ENCODE results near the gene GLIS1. TPM values are rescaled to one million over a fixed set of nuclear protein-coding genes. Genes with fewer than 3 reads are reported as not detected.

The GLIS1 gene
- total and polyA plus RNA-seq, 2 of the 8 experiments (the other 6 are each of a cell fraction or from before 2014, with no cell fraction given), result 0.15 to 0.22 TPM

DNA sequence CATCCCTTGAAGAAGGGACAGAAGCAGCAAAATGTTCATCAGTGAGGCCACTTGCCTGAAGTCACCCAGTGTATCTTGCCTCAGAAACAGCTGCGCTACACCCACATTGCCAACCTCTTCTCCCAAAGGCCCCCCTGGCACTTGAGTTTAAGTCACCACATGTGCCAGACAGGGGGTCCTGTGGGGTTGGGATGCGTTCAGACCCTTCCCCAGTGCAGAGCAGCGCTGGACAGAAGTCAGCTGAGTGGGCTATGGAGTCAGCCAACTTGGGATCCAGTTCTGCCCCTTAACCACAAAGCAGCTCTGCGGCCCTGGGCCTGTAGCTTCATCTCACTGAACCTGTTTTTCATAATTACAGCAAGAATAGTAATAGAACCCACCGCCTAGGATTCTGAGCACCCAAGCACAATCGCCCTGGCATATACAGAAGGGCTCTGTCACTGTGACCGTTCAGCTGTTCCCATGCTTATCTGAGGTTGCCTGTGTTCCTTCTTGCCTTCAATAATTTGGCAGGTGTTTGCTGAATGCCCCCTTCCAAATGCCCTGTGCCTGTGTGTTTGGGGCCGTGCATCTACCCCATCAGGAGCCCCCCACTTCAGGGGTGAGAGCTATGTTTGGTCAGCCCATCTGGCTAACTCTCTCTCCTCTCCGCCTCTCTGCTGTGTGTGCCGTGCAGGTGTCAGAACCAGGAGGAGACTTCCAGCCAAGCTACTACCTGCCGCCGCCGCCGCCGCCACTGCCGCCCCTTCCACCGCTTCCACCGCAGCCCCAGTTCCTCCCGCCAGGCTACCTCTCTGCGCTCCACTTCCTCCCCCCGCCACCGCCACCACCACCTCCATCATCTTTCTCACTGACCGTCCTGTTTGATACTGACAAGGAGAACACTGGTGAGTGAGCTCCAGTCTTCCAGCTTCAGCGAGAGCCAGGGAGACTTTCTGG lies 274.7 kb downstream of the GLIS1 start (continued):
- TF ChIP-seq CHD7 (IDR thresholded peaks at IDR 0.05; ENCODE audit: insufficient replicate concordance, low read length) (no peak), CBX5 (IDR thresholded peaks at IDR 0.05; ENCODE audit: low read depth, low read length) (no peak), BRCA1 (IDR thresholded peaks at IDR 0.05; ENCODE audit: low read depth, low read length) (no peak)

All from H1 (cell line).